ENCODE results near the gene RFX1.

Gene RFX1

GRCh38 chr19:14006766-14007562 is 844 bp upstream of the RFX1 start:
- CTCF ChIA-PET = interaction anchor here (1.0 to 2.0 kb wide), 4 partner anchors 21 to 65 kb away, joined by 3 to 7 read pairs (median 5); partner anchors contain the start of gene RLN3
- Histone ChIP-seq H3K9me3 (ENCODE audit: control insufficient read depth, insufficient read depth, low read depth, low read length) (no peaks in the 10 kb centered on the region), H3K27ac (ENCODE audit: extremely low read depth, low read depth, low read length) (peak overlapping the region; percentile 89), H3K36me3 (ENCODE audit: control insufficient read depth in 2 of 2, insufficient read depth in 1 of 2, low read length in 2 of 2) (no peaks in the 10 kb centered on the region), H3K4me3 (ENCODE audit: low read depth, low read length) (peak overlapping the region; percentile 92), H3K4me1 (ENCODE audit: control insufficient read depth, insufficient read depth, low read length) (no peaks in the 10 kb centered on the region)
- POLR2A ChIA-PET = interaction anchor here (0.5 to 2.5 kb wide), 16 partner anchors 9 to 271 kb away, joined by 3 to 11 read pairs (median 5); partner anchors contain the start of genes DCAF15 and IL27RA
- TF ChIP-seq ZNF521 (tag by site-specific recombination; IDR thresholded peaks at IDR 0.05) (no peak), ZNF645 (tag by site-specific recombination; IDR thresholded peaks at IDR 0.05) (peak; percentile 78; the same call in 1 of the 2 replicates), ZNF76 (tag by site-specific recombination; IDR thresholded peaks at IDR 0.05; ENCODE audit: borderline replicate concordance, low read depth) (peak; percentile 86), ZNF561 (tag by site-specific recombination; IDR thresholded peaks at IDR 0.05; ENCODE audit: borderline replicate concordance) (peak; percentile 90; the same call in 1 of the 2 replicates), ZNF175 (tag by site-specific recombination; IDR thresholded peaks at IDR 0.05) (no peak), GFI1B (tag by site-specific recombination; IDR thresholded peaks at IDR 0.05) (no peak; the same call in 1 of the 2 replicates), ZNF585B (tag by site-specific recombination; IDR thresholded peaks at IDR 0.05) (no peak), ZNF174 (tag by site-specific recombination; IDR thresholded peaks at IDR 0.05) (no peak), ZNF776 (tag by site-specific recombination; IDR thresholded peaks at IDR 0.05; ENCODE audit: borderline replicate concordance) (no peak), GLIS2 (tag by site-specific recombination; IDR thresholded peaks at IDR 0.05) (peak; percentile 81), ZNF18 (tag by site-specific recombination; IDR thresholded peaks at IDR 0.05) (no peak), PRDM4 (tag by site-specific recombination; IDR thresholded peaks at IDR 0.05) (peak; percentile 81), ZEB2 (tag by site-specific recombination; IDR thresholded peaks at IDR 0.05) (peak; percentile 96), ZNF560 (tag by site-specific recombination; IDR thresholded peaks at IDR 0.05; ENCODE audit: borderline replicate concordance) (no peak), ZFP37 (tag by site-specific recombination; IDR thresholded peaks at IDR 0.05) (peak; percentile 96), ZNF366 (tag by site-specific recombination; conservative IDR thresholded peaks at IDR 0.05) (peak; percentile 84), TSHZ1 (tag by site-specific recombination; IDR thresholded peaks at IDR 0.05; ENCODE audit: borderline replicate concordance) (peak; percentile 65), SALL2 (tag by site-specific recombination; IDR thresholded peaks at IDR 0.05; ENCODE audit: borderline replicate concordance) (no peak), ZNF362 (tag by site-specific recombination; IDR thresholded peaks at IDR 0.05) (no peak), ZNF341 (tag by site-specific recombination; IDR thresholded peaks at IDR 0.05; ENCODE audit: low read depth) (no peak; the same call in 1 of the 2 replicates), ZNF510 (tag by site-specific recombination; IDR thresholded peaks at IDR 0.05; ENCODE audit: insufficient replicate concordance) (no peak)
- TF ChIP-seq, protein P1, sequence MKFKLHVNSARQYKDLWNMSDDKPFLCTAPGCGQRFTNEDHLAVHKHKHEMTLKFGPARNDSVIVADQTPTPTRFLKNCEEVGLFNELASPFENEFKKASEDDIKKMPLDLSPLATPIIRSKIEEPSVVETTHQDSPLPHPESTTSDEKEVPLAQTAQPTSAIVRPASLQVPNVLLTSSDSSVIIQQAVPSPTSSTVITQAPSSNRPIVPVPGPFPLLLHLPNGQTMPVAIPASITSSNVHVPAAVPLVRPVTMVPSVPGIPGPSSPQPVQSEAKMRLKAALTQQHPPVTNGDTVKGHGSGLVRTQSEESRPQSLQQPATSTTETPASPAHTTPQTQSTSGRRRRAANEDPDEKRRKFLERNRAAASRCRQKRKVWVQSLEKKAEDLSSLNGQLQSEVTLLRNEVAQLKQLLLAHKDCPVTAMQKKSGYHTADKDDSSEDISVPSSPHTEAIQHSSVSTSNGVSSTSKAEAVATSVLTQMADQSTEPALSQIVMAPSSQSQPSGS (tag by site-specific recombination; IDR thresholded peaks at IDR 0.05; ENCODE audit: low read depth) = peak; percentile 100
- TF ChIP-seq, protein P2, sequence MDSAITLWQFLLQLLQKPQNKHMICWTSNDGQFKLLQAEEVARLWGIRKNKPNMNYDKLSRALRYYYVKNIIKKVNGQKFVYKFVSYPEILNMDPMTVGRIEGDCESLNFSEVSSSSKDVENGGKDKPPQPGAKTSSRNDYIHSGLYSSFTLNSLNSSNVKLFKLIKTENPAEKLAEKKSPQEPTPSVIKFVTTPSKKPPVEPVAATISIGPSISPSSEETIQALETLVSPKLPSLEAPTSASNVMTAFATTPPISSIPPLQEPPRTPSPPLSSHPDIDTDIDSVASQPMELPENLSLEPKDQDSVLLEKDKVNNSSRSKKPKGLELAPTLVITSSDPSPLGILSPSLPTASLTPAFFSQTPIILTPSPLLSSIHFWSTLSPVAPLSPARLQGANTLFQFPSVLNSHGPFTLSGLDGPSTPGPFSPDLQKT (IDR thresholded peaks at IDR 0.05; ENCODE audit: borderline replicate concordance, low read depth, low read length) = no peak
